GM12892 (cell line): ENCODE results near the gene CCNL2.

Experiments
- POLR2A ChIP-seq: IDR thresholded peaks from 2 replicates; pipeline ENCODE4 v1.6.1; 2011; ENCODE audit warnings: low read depth, low read length, control low read depth
- POLR2AphosphoS5 ChIP-seq: IDR thresholded peaks from 2 replicates; pipeline ENCODE4 v1.6.1; 2011; ENCODE audit warnings: low read depth, low read length, control low read depth

DNA sequence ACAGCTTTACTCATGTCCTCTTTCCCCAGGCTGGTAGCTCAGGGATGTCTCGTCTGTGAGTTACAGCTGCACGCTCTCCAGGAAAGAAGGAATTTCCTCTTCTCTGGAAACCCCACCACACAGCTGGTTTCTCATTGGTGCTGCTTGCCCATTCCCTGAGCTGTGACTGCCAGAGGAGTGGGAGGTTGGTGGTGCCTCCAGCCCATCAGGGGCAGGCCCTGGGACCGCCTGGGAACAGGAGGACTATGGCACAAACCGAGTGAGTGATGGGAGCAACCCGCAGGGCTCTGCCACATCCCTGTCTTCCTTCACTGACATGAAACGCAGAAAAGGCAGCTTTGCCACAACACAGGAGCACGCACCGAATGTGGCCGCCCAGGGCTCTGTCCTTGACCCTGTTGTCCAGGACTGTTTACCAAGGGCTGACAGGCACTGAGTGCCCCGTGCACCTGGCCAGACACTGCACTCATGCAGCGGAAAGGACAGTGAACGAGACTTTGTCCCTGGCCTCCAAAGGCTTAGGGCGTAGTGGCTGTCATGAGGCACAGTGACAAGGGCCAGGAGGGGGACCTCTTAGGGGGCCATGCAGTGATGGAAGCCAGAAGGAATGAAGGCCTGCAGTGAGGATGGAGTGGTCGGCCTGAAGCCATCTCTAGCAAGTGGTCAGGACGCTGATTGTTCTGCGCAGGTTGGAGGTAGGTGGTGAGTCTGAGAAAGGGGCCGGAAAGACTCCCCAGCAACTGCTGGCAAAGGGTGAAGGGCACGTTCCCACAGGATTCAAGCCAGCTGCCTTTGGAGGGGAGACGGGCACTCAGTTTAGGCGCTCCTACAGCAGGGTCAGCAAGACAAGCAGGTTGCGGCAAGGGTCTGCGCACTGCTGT, 1.7 kb upstream of the CCNL2 start:
- no peak; the same call in 1 of the 2 replicates for TF ChIP-seq POLR2A
- TF ChIP-seq POLR2AphosphoS5 = no peak
